ENCODE results near the gene ERGIC1. TPM values are rescaled to one million over a fixed set of nuclear protein-coding genes. Genes with fewer than 3 reads are reported as not detected.

ERGIC1 gene
- total and polyA plus RNA-seq, 2 of the 13 experiments (the other 11 are each of a cell fraction or from before 2014, with no cell fraction given): 78.5 to 184 TPM

- peak overlapping the region in 2 of 3 experiments; percentile 28 to 44; a peak in 2 of 6 replicates for H3K4me3 ChIP-seq (replicated peaks in 1 of 3; ENCODE audit: insufficient read depth in 1 of 3, low read depth in 2 of 3, low read length in 3 of 3)
- peak overlapping the region; percentile 71 for H3K27ac ChIP-seq (ENCODE audit: extremely low read length, insufficient read depth, low read length)
- ChIA-PET POLR2A (interaction anchor here (1.0 to 9.8 kb wide), 11 partner anchors 10 to 79 kb away, joined by 3 to 425 read pairs (median 6); partner anchors contain the start of genes DUSP1 and ERGIC1), CTCF (ENCODE audit: low intra/inter-chr PET ratio, low total read pairs) (no interaction called here)
- H4K20me1 ChIP-seq (ENCODE audit: insufficient read depth, low read length): no peaks in the 10 kb centered on the region
- no peaks in the 10 kb centered on the region for H3K27me3 ChIP-seq (ENCODE audit: control insufficient read depth in 1 of 2, insufficient read depth in 2 of 2, low read length in 2 of 2)
- BruUV-seq (replicated peaks): TSS peak; percentile 75
- peak overlapping the region; percentile 48 for H3K9ac ChIP-seq (ENCODE audit: insufficient read depth, low read depth, low read length)
- no peaks in the 10 kb centered on the region for H3K36me3 ChIP-seq (replicated peaks in 1 of 2; ENCODE audit: control insufficient read depth in 1 of 2, insufficient read depth in 2 of 2, low read length in 2 of 2)
- FAIRE-seq (peak; percentile 73), ATAC-seq (peak; percentile 8; the same call in 1 of the 3 replicates), DNase-seq (ENCODE audit: low spot score) (peak; percentile 70)
- in situ Hi-C loops (cut with HindIII; ENCODE audit: extremely low pct_ligation_motif_present, low pct_unique_long_range_greater_than_20kb): no loop called here
- WGBS (ENCODE audit: low lambda C conversion rate): 19% methylated on average over 17 of the region's 17 CpGs
- peak overlapping the region; percentile 42 for H2AFZ ChIP-seq (ENCODE audit: low read length)
- H3K4me1 ChIP-seq (ENCODE audit: insufficient read depth, low read length): peaks cover 97% of the 10 kb centered on the region
- peak overlapping the region; percentile 66 for H3K4me2 ChIP-seq (ENCODE audit: low read depth, low read length)
- H3K9me3 ChIP-seq (ENCODE audit: low read length): no peaks in the 10 kb centered on the region
- intact Hi-C loops (cut with micrococcal nuclease; ENCODE audit: unreplicated experiment): no loop called here
- no peaks in the 10 kb centered on the region for H3K79me2 ChIP-seq (ENCODE audit: insufficient read depth, low read length)
- TF ChIP-seq ZBTB25 (CRISPR knock-in tag; IDR thresholded peaks at IDR 0.05) (no peak), ZNF264 (CRISPR knock-in tag; IDR thresholded peaks at IDR 0.05) (0 out of 2 replicates have a peak, but pooled peaks have one; percentile 36), GMEB2 (CRISPR knock-in tag; IDR thresholded peaks at IDR 0.05; ENCODE audit: low read depth) (no peak), NCOA2 (CRISPR knock-in tag; IDR thresholded peaks at IDR 0.05) (peak; percentile 34; the same call in 1 of the 2 replicates), JUND (CRISPR knock-in tag; IDR thresholded peaks at IDR 0.05) (peak; percentile 58; the same call in 1 of the 2 replicates), MAX (IDR thresholded peaks at IDR 0.05) (peak; percentile 53; the same call in 1 of the 2 replicates), TMF1 (CRISPR knock-in tag; IDR thresholded peaks at IDR 0.05; ENCODE audit: low read depth) (peak; percentile 42; the same call in 1 of the 2 replicates), NR2F6 (IDR thresholded peaks at IDR 0.05) (peak; percentile 63), NR2F6 (CRISPR knock-in tag; IDR thresholded peaks at IDR 0.05) (peak; percentile 40; the same call in 1 of the 2 replicates), ZBTB7A (CRISPR knock-in tag; IDR thresholded peaks at IDR 0.05) (no peak), ZNF782 (CRISPR knock-in tag; IDR thresholded peaks at IDR 0.05; ENCODE audit: borderline replicate concordance) (no peak), AKAP8 (CRISPR knock-in tag; IDR thresholded peaks at IDR 0.05) (0 out of 2 replicates have a peak, but pooled peaks have one; percentile 64), NFIC (IDR thresholded peaks at IDR 0.05; ENCODE audit: low read length) (peak; percentile 57; the same call in 1 of the 2 replicates), ZNF513 (CRISPR knock-in tag; conservative IDR thresholded peaks at IDR 0.05) (no peak), ZNF772 (CRISPR knock-in tag; IDR thresholded peaks at IDR 0.05) (no peak), POGK (CRISPR knock-in tag; conservative IDR thresholded peaks at IDR 0.05) (0 out of 2 replicates have a peak, but pooled peaks have one; percentile 55), SOX5 (CRISPR knock-in tag; IDR thresholded peaks at IDR 0.05; ENCODE audit: borderline replicate concordance) (peak; percentile 17; the same call in 1 of the 2 replicates), HNF4A (CRISPR knock-in tag; IDR thresholded peaks at IDR 0.05) (peak; percentile 88)
Observed at GRCh38 chr5:172793577-172794488, 40.2 kb upstream of the ERGIC1 start.
